Suprapubic skin (tissue), 4 donors: Measurements from ENCODE around the gene STK10. TPM values are rescaled to one million over a fixed set of nuclear protein-coding genes. Genes with fewer than 3 reads are reported as not detected.

Source experiments
- DNase-seq, 2 donors: peaks; one replicate each; pipeline ENCODE4 v3.0.0-alpha.2; 2019; ENCODE audit warnings: low spot score in 2 of 2
- H3K27ac ChIP-seq: fragments of 200-600 bp; sonication (generic); one replicate; pipeline ENCODE4 v1.5.1; 2019
- H3K27me3 ChIP-seq: fragments of 200-600 bp; sonication (generic); one replicate; pipeline ENCODE4 v1.5.1; 2019
- H3K36me3 ChIP-seq: fragments of 200-600 bp; sonication (generic); one replicate; pipeline ENCODE4 v1.5.1; 2019
- H3K4me1 ChIP-seq: fragments of 200-600 bp; sonication (generic); one replicate; pipeline ENCODE4 v1.5.1; 2019
- H3K4me3 ChIP-seq: fragments of 200-600 bp; sonication (generic); one replicate; pipeline ENCODE4 v1.5.1; 2019; ENCODE audit warnings: mild to moderate bottlenecking
- H3K9me3 ChIP-seq: fragments of 200-600 bp; sonication (generic); one replicate; pipeline ENCODE4 v1.5.1; 2019
- CTCF ChIP-seq, 2 donors: fragments of 200-600 bp in 1 of 2; fragments of 450-650 bp in 1 of 2; sonication (generic) in 1 of 2; IDR thresholded peaks; one replicate each; pipeline ENCODE4 v1.5.1; 2016 to 2019; ENCODE audit warnings: antibody characterized with exemption in 2 of 2, mild to moderate bottlenecking in 1 of 2, moderate library complexity in 1 of 2
- EP300 ChIP-seq: sonication (generic); formaldehyde crosslinking; IDR thresholded peaks from one replicate; pipeline ENCODE4 v1.6.1; 2017; ENCODE audit warnings: antibody characterized with exemption
- POLR2A ChIP-seq, 2 donors: fragments of 450-650 bp; IDR thresholded peaks; one replicate each; pipeline ENCODE4 v1.6.1; 2017; ENCODE audit warnings: antibody characterized with exemption in 2 of 2, mild to moderate bottlenecking in 2 of 2, moderate library complexity in 2 of 2
- POLR2AphosphoS5 ChIP-seq, 3 donors: sonication (generic); formaldehyde crosslinking; IDR thresholded peaks; one replicate each; pipeline ENCODE4 v1.6.1; 2017; ENCODE audit warnings: antibody characterized with exemption in 3 of 3
- WGBS: methylation state at CpG from one replicate; pipeline ENCODE4 v1.1.5; 2018; 5-methylcytosine and 5-hydroxymethylcytosine counted together
- total RNA-seq, 4 donors: library from RNA; depleted of rRNA; stranded (reverse); fragments of >200 nt; gene quantifications; one replicate each; pipeline ENCODE4 v1.1.0, GENCODE V29; 2016

Gene STK10
- total RNA-seq, 4 donors from 2014 or later, result 29.0 to 49.6 (median 36.9) TPM

GRCh38 chr5:172007175-172008110 is 180.6 kb downstream of the STK10 start:
- DNase-seq, result no peak
- H3K4me3 ChIP-seq, result peak overlapping the region; percentile 91
- H3K4me1 ChIP-seq, result peaks cover 40% of the 10 kb centered on the region
- 32% methylated on average over 37 of the region's 37 CpGs for WGBS
- no peaks in the 10 kb centered on the region for H3K36me3 ChIP-seq
- H3K9me3 ChIP-seq, result no peaks in the 10 kb centered on the region
- H3K27ac ChIP-seq, result peak overlapping the region; percentile 96
- H3K27me3 ChIP-seq, result no peaks in the 10 kb centered on the region
- no peak for TF ChIP-seq CTCF (IDR thresholded peaks at IDR 0.05)
- TF ChIP-seq POLR2A (IDR thresholded peaks at IDR 0.05), result no peak
- no peak for TF ChIP-seq POLR2AphosphoS5 (IDR thresholded peaks at IDR 0.05)
- no peak for TF ChIP-seq EP300

DNA sequence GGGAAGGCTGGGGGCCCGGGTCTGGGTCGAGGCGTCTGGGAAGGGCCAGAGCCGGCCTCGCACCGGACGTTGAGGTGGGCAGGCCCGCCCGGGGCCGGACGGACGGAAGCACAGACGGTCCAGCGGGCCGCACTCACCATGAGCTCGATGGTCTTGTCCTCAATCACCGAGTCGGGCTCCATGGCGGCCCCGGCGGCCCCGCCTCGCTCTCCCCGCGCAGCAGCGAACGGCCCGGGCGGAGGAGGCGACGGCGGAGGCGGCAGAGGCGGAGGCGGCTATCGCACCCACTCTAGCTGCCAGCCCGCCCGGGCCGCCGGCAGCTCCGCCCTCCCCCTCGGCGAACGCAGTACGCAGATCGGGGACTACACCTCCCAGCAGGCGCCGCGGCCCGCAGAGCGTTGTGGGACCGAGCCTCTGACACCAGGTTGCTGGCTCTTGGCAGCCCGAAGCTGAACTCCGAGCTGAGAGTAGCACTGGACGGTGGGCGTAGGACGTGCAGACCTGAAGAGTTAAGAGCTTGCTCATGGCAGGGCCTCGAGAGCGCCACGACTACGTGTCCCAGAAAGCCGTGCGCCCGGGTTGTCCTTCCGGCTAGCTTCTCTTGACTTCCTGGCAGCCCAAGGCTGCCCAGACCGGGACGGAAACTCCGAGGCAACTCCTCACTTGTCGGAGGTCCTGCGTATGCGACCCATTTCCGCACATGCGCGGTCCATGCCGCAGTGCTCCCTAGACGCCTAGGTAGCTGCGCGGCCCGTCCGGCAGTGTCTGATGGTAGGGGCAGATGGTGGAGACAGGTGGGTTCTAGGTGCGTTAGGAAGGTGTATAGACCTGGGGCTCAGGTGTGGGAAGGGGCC is 181.5 kb downstream of the STK10 start, which contains the start of gene FBXW11:
Gene FBXW11, minus strand, starts transcription at position 318 of the 854 bp plus-strand sequence. Its CDS starts 136 bp downstream, at position 182.
- H3K27me3 ChIP-seq, result no peaks in the 10 kb centered on the region
- no peaks in the 10 kb centered on the region for H3K9me3 ChIP-seq
- no peaks in the 10 kb centered on the region for H3K36me3 ChIP-seq
- H3K4me3 ChIP-seq, result peak within 1 kb of the TSS; percentile 91
- peak within 1 kb of the TSS; percentile 96 for H3K27ac ChIP-seq
- H3K4me1 ChIP-seq, result peaks cover 46% of the 10 kb centered on the region
- DNase-seq, result peak; percentile 96 to 97
- TF ChIP-seq POLR2AphosphoS5 (IDR thresholded peaks at IDR 0.05) (peak; percentile 44 to 67 (median 56)), CTCF (IDR thresholded peaks at IDR 0.05) (no peak), EP300 (no peak), POLR2A (IDR thresholded peaks at IDR 0.05) (peak; percentile 56 to 82)
- 0% methylated on average over 13 of the region's 81 CpGs for WGBS

GRCh38 chr5:172005708-172006320 is 182.2 kb downstream of the STK10 start:
- H3K36me3 ChIP-seq, result no peaks in the 10 kb centered on the region
- H3K9me3 ChIP-seq, result no peaks in the 10 kb centered on the region
- peak overlapping the region; percentile 96 for H3K27ac ChIP-seq
- no peak for TF ChIP-seq POLR2A (IDR thresholded peaks at IDR 0.05)
- TF ChIP-seq EP300, result no peak
- no peak for TF ChIP-seq POLR2AphosphoS5 (IDR thresholded peaks at IDR 0.05)
- TF ChIP-seq CTCF (IDR thresholded peaks at IDR 0.05), result no peak
- DNase-seq, result peak in 1 of 2 donors; percentile 65
- 1% methylated on average over 27 of the region's 34 CpGs for WGBS
- H3K4me3 ChIP-seq, result peak overlapping the region; percentile 91
- H3K4me1 ChIP-seq, result peaks cover 46% of the 10 kb centered on the region
- no peaks in the 10 kb centered on the region for H3K27me3 ChIP-seq

GRCh38 chr5:172004824-172005237 is 183.2 kb downstream of the STK10 start:
- H3K4me1 ChIP-seq, result peaks cover 46% of the 10 kb centered on the region
- no peak for DNase-seq
- peak overlapping the region; percentile 96 for H3K27ac ChIP-seq
- 22% methylated on average over 3 of the region's 3 CpGs for WGBS
- peak overlapping the region; percentile 91 for H3K4me3 ChIP-seq
- H3K9me3 ChIP-seq, result no peaks in the 10 kb centered on the region
- no peaks in the 10 kb centered on the region for H3K36me3 ChIP-seq
- no peaks in the 10 kb centered on the region for H3K27me3 ChIP-seq
- TF ChIP-seq POLR2AphosphoS5 (IDR thresholded peaks at IDR 0.05) (no peak), POLR2A (IDR thresholded peaks at IDR 0.05) (no peak), CTCF (IDR thresholded peaks at IDR 0.05) (no peak), EP300 (no peak)
